Common myeloid progenitor, CD34-positive (primary cell): Measurements from ENCODE around the gene TCEAL3. TPM values are rescaled to one million over a fixed set of nuclear protein-coding genes. Genes with fewer than 3 reads are reported as not detected.
A peak's percentile ranks its signal among the peaks of the same experiment; 100 is the strongest.

Experiments
- CTCF ChIA-PET: fragments of 350-600 bp; sonication (Branson Sonifier 250); formaldehyde crosslinking; loops from one replicate; lab custom pipeline; 2021; ENCODE audit warnings: antibody characterized with exemption; lab: Charles Lee
- POLR2A ChIA-PET: fragments of 350-600 bp; sonication (Branson Sonifier 250); formaldehyde crosslinking; loops from one replicate; lab custom pipeline; 2021; ENCODE audit warnings: antibody characterized with exemption; lab: Charles Lee
- DNase-seq, 3 donors: peaks; one replicate each; pipeline versions ENCODE4 v3.0.0 to v3.0.0-alpha.2; 2013
- H3K27ac ChIP-seq, 2 experiments: 1 replicate in 1 of 2; 2 replicates in 1 of 2; pipeline ENCODE4 v1.7.0; 2013; ENCODE audit warnings: inconsistent platforms in 2 of 2, low read length in 2 of 2, mild to moderate bottlenecking in 2 of 2, low read depth in 1 of 2, moderate library complexity in 1 of 2; ENCODE audit not compliant: severe bottlenecking in 2 of 2, insufficient read depth in 1 of 2, poor library complexity in 1 of 2
- H3K27me3 ChIP-seq, 5 experiments: replicated peaks in 2 of 5; 1 replicate in 3 of 5; 2 replicates in 2 of 5; pipeline versions ENCODE4 v1.6.1 to v1.7.0; 2013; ENCODE audit warnings: low read length in 4 of 5, mild to moderate bottlenecking in 2 of 5, moderate library complexity in 2 of 5, inconsistent platforms in 1 of 5; ENCODE audit not compliant: insufficient read depth in 5 of 5, control insufficient read depth in 4 of 5
- H3K36me3 ChIP-seq, 4 experiments: 1 replicate in 2 of 4; 2 replicates in 2 of 4; pipeline versions ENCODE4 v1.6.1 to v1.7.0; 2013; ENCODE audit warnings: low read length in 3 of 4, control low read depth in 1 of 4, mild to moderate bottlenecking in 1 of 4; ENCODE audit not compliant: control insufficient read depth in 4 of 4, insufficient read depth in 4 of 4
- H3K4me1 ChIP-seq, 4 experiments: 1 replicate in 3 of 4; 2 replicates in 1 of 4; pipeline versions ENCODE4 v1.6.1 to v1.7.1; 2013; ENCODE audit warnings: low read length in 3 of 4, mild to moderate bottlenecking in 3 of 4, control low read depth in 1 of 4, inconsistent platforms in 1 of 4, moderate library complexity in 1 of 4; ENCODE audit not compliant: control insufficient read depth in 4 of 4, insufficient read depth in 4 of 4; ENCODE audit errors: control extremely low read depth in 1 of 4
- H3K4me3 ChIP-seq, 7 experiments: 1 replicate in 4 of 7; 2 replicates in 3 of 7; pipeline versions ENCODE4 v1.5.1 to v1.7.0; 2013; ENCODE audit warnings: mild to moderate bottlenecking in 7 of 7, low read length in 6 of 7, moderate library complexity in 6 of 7, inconsistent platforms in 2 of 7, low read depth in 2 of 7, control low read depth in 1 of 7; ENCODE audit not compliant: insufficient read depth in 4 of 7, control insufficient read depth in 1 of 7; ENCODE audit errors: extremely low read depth in 1 of 7
- H3K9me3 ChIP-seq, 5 experiments: 1 replicate in 4 of 5; 2 replicates in 1 of 5; pipeline versions ENCODE4 v1.6.1 to v1.7.1; 2013; ENCODE audit warnings: low read length in 4 of 5, mild to moderate bottlenecking in 2 of 5, inconsistent platforms in 1 of 5, low read depth in 1 of 5, moderate library complexity in 1 of 5; ENCODE audit not compliant: control insufficient read depth in 4 of 5, insufficient read depth in 2 of 5; ENCODE audit errors: control extremely low read depth in 1 of 5
- WGBS: methylation state at CpG from one replicate; pipeline ENCODE4 v1.1.5; 2013; ENCODE audit not compliant: insufficient coverage; 5-methylcytosine and 5-hydroxymethylcytosine counted together
- polyA plus RNA-seq: library from polyadenylated mRNA; unstranded; fragments of 120-200 nt; gene quantifications from one replicate; pipeline ENCODE4 v1.2.1, GENCODE V29; 2013

The TCEAL3 gene
- 25.4 TPM for polyA plus RNA-seq

DNA sequence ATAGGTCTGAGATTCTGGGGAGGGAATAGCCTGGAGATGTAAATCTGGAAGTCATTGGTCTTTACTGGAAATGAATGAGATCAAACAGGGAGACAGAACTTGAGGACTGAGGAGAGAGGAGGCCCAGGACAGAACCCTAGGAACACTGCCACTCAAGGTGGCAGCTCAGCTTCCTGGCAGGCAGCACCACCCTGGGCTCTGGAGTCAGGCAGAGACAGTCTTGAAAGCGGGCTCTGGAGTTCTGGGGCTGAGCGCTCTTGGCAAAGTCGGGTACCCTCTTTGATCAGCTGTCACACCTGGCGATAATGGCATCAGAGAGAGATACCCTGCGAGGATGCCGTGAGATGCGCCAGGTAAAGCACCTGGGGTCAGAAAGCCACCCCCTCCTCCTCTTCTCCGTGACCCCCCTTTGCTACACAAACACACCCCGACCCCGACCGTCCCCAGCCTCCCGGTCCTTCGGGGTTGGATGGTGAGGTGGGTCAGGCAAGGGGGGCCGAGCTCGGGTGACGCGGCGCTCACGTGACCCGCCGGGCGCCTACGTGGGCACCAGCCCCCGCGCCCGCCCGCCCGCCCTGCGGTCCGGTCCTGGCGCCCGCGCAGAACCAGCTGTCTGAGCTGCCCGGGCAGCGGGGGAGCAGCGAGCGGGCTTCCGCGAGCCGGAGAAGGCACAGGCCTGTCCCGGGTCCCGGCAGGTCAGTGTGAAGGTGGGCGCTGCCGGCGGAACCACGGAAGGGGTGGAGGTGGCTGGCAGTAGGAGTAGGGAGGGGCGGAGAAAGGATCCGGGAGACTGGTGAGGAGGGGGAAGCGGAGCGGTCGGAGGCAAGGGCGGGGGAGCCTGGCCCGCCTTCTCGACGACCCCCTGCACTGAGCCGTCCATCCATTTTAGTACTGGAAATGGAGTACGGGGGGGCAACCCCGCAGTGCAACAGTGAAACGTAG, at the start of gene TCEAL3:
TCEAL3 (plus strand) TSS at position 600 of the 942 bp plus-strand sequence. CDS start 1,102 bp downstream, outside the sequence.
- WGBS, result 11% methylated on average over 38 of the region's 59 CpGs
- POLR2A ChIA-PET, result no interaction called here
- Histone ChIP-seq H3K9me3 (no peaks in the 10 kb centered on the region), H3K36me3 (peaks cover 0 to 1% (median 0%) of the 10 kb centered on the region in 4 experiments), H3K4me1 (peaks cover 0 to 9% (median 3%) of the 10 kb centered on the region in 4 experiments), H3K4me3 (peak within 1 kb of the TSS; percentile 49 to 86 (median 73)), H3K27ac (peak within 1 kb of the TSS; percentile 42 to 70), H3K27me3 (peaks cover 0 to 15% (median 0%) of the 10 kb centered on the region in 5 experiments)
- DNase-seq, result peak; percentile 33 to 77 (median 61)
- CTCF ChIA-PET, result no interaction called here

DNA sequence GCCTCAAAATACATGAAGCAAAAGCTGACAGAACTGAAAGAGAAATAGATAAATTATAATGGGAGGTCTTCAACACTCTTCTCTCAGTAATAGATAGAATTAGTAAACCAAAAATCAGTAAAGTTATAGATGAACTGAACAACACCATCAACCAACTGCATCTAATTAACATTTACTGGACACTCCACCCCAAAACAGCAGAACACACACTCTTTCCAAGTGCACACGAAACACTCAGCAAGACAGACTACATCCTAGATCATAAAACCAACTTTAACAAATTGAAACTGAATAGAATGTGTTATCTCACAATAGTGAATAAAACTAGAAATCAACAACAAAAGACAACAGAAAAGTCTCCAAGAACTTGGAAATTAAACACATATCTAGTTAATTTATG, 47.5 kb upstream of the TCEAL3 start:
- DNase-seq, result no peak
- H3K36me3 ChIP-seq, result no peaks in the 10 kb centered on the region
- H3K27ac ChIP-seq, result no peak overlapping the region
- ChIA-PET CTCF (interaction anchor here (0.7 kb wide), 1 partner anchor 70 kb away, joined by 3 read pairs; no protein-coding TSS in a partner anchor), POLR2A (interaction anchor here (0.8 kb wide), 1 partner anchor 44 kb away, joined by 3 read pairs; no protein-coding TSS in a partner anchor)
- no peaks in the 10 kb centered on the region for H3K4me1 ChIP-seq
- peaks cover 0 to 7% (median 0%) of the 10 kb centered on the region in 5 experiments for H3K27me3 ChIP-seq
- H3K4me3 ChIP-seq, result no peak overlapping the region
- no peaks in the 10 kb centered on the region for H3K9me3 ChIP-seq
- WGBS, result no CpG with 5 or more reads among the region's 1 CpG

- no peak overlapping the region for H3K27ac ChIP-seq
- CTCF ChIA-PET, result no interaction called here
- WGBS, result 69% methylated on average over 2 of the region's 2 CpGs
Measured at GRCh38 chrX:103562801-103563200, 45.0 kb upstream of the TCEAL3 start.

GRCh38 chrX:103565197-103565596, 42.6 kb upstream of the TCEAL3 start:
- no peak for DNase-seq
- H3K36me3 ChIP-seq, result no peaks in the 10 kb centered on the region
- CTCF ChIA-PET, result no interaction called here
- H3K4me1 ChIP-seq, result no peaks in the 10 kb centered on the region
- peaks cover 0 to 2% (median 0%) of the 10 kb centered on the region in 5 experiments for H3K27me3 ChIP-seq
- H3K9me3 ChIP-seq, result no peaks in the 10 kb centered on the region
- POLR2A ChIA-PET, result no interaction called here
- WGBS, result 86% methylated on average over 2 of the region's 4 CpGs
- no peak overlapping the region for H3K4me3 ChIP-seq
- no peak overlapping the region for H3K27ac ChIP-seq

More at GRCh38 chrX:103562801-103563200, 45.0 kb upstream of the TCEAL3 start:
- Histone ChIP-seq H3K36me3 (no peaks in the 10 kb centered on the region), H3K4me3 (no peak overlapping the region), H3K4me1 (no peaks in the 10 kb centered on the region), H3K27me3 (peaks cover 0 to 5% (median 0%) of the 10 kb centered on the region in 5 experiments), H3K9me3 (no peaks in the 10 kb centered on the region)
- POLR2A ChIA-PET, result no interaction called here
- DNase-seq, result no peak

DNA sequence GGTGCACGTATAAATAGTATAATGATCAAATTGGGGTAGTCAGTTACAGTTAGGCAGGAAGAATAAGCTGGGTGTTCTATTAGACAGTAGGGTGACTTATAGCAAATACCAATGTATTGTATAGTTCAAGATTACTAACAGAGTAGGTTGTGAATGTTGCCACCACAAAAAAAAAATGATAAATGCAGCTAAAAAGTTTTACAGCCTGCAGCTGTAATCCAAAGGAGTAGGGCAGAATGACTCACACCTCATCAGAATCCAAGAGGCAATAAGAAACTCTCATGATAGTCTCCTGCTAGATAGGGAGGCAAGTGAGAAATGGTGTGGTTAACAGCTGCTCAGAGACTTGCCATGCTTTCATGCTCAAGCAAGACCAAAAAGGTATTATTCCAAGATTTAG, 42.0 kb upstream of the TCEAL3 start:
- Histone ChIP-seq H3K27ac (no peak overlapping the region), H3K36me3 (no peaks in the 10 kb centered on the region), H3K4me1 (no peaks in the 10 kb centered on the region), H3K4me3 (no peak overlapping the region), H3K27me3 (peaks cover 0 to 2% (median 0%) of the 10 kb centered on the region in 5 experiments), H3K9me3 (no peaks in the 10 kb centered on the region)
- ChIA-PET CTCF (no interaction called here), POLR2A (no interaction called here)
- no peak for DNase-seq
- no CpG with 5 or more reads among the region's 1 CpG for whole genome bisulfite sequencing

- POLR2A ChIA-PET, result no interaction called here
- CTCF ChIA-PET, result no interaction called here
- Histone ChIP-seq H3K27me3 (peaks cover 0 to 4% (median 0%) of the 10 kb centered on the region in 5 experiments), H3K27ac (no peak overlapping the region), H3K4me1 (no peaks in the 10 kb centered on the region), H3K36me3 (no peaks in the 10 kb centered on the region), H3K4me3 (no peak overlapping the region), H3K9me3 (no peaks in the 10 kb centered on the region)
- DNase-seq, result no peak
- WGBS, result 81% methylated on average over 6 of the region's 6 CpGs
Measured at GRCh38 chrX:103571121-103571520, 36.6 kb upstream of the TCEAL3 start.

DNA sequence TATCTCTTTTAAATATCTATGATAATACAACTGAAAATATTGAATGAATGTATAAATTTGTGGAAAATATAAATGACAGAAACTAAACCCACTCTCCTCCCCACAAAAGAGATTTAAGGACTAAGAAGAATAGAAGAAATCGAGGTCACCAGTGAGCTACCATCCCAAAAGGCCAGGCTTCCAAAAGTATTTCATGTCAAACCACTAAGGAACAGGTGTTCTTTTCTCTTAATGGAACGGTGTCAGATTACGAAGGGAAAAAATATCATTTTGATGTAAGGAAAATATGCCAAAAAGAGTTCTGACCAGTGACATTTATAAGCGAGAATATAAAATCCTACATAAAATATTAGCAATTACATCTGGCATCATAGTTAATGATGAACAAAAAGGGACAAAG, 36.0 kb upstream of the TCEAL3 start:
- POLR2A ChIA-PET, result no interaction called here

More for the DNA sequence above, 36.0 kb upstream of the TCEAL3 start:
- Histone ChIP-seq H3K27me3 (peaks cover 0 to 4% (median 0%) of the 10 kb centered on the region in 5 experiments), H3K36me3 (no peaks in the 10 kb centered on the region), H3K9me3 (no peaks in the 10 kb centered on the region), H3K27ac (no peak overlapping the region), H3K4me1 (no peaks in the 10 kb centered on the region), H3K4me3 (no peak overlapping the region)
- CTCF ChIA-PET, result no interaction called here
- DNase-seq, result no peak
- no CpG with 5 or more reads among the region's 4 CpGs for WGBS
